Parathyroid adenoma (tissue), 2 donors: ENCODE results near the gene SPG7.
"Not testable (repeated sequence)": the region's sequence is repeated elsewhere in the genome, so short reads cannot be mapped to it uniquely, and the experiment has no call there.

ENCODE experiments used
- H2AFZ ChIP-seq: fragments of 300-600 bp; sonication (generic); one replicate; pipeline ENCODE4 v1.7.0; 2017; ENCODE audit warnings: antibody characterized with exemption, mild to moderate bottlenecking
- H3K27ac ChIP-seq: fragments of 300-600 bp; sonication (generic); one replicate; pipeline ENCODE4 v1.7.0; 2017
- H3K27me3 ChIP-seq: fragments of 300-600 bp; sonication (generic); one replicate; pipeline ENCODE4 v1.7.0; 2017; ENCODE audit warnings: low read length; ENCODE audit not compliant: control insufficient read depth, insufficient read depth
- H3K36me3 ChIP-seq: fragments of 300-600 bp; sonication (generic); one replicate; pipeline ENCODE4 v1.7.0; 2017; ENCODE audit warnings: low read length; ENCODE audit not compliant: control insufficient read depth, insufficient read depth
- H3K4me1 ChIP-seq: fragments of 300-600 bp; sonication (generic); one replicate; pipeline ENCODE4 v1.7.0; 2017; ENCODE audit warnings: control low read depth
- H3K4me2 ChIP-seq: fragments of 300-600 bp; sonication (generic); one replicate; pipeline ENCODE4 v1.7.0; 2017; ENCODE audit warnings: low read length
- H3K4me3 ChIP-seq: fragments of 300-600 bp; sonication (generic); one replicate; pipeline ENCODE4 v1.7.0; 2017; ENCODE audit warnings: low read depth, low read length
- H3K79me2 ChIP-seq: fragments of 300-600 bp; sonication (generic); one replicate; pipeline ENCODE4 v1.7.0; 2017; ENCODE audit warnings: control low read depth
- H3K9ac ChIP-seq: fragments of 300-600 bp; sonication (generic); one replicate; pipeline ENCODE4 v1.7.0; 2017; ENCODE audit warnings: mild to moderate bottlenecking
- H3K9me3 ChIP-seq: fragments of 300-600 bp; sonication (generic); one replicate; pipeline ENCODE4 v1.7.0; 2017; ENCODE audit warnings: low read length; ENCODE audit not compliant: control insufficient read depth
- CTCF ChIP-seq: fragments of 300-600 bp; sonication (generic); IDR thresholded peaks from one replicate; pipeline ENCODE4 v1.7.0; 2017; ENCODE audit warnings: antibody characterized with exemption, mild to moderate bottlenecking
- donor health status: primary hyperparathyroidism.

Gene SPG7

GRCh38 chr16:89586853-89587252 lies 78.7 kb downstream of the SPG7 start:
- no peak overlapping the region for H2AFZ ChIP-seq
- no peak overlapping the region for H3K27ac ChIP-seq
- H3K4me1 ChIP-seq = no peaks in the 10 kb centered on the region
- no peak overlapping the region for H3K4me3 ChIP-seq
- no peak overlapping the region for H3K9ac ChIP-seq
- no peaks in the 10 kb centered on the region for H3K36me3 ChIP-seq
- H3K27me3 ChIP-seq = no peaks in the 10 kb centered on the region
- no peaks in the 10 kb centered on the region for H3K79me2 ChIP-seq
- no peaks in the 10 kb centered on the region for H3K9me3 ChIP-seq
- no peak overlapping the region for H3K4me2 ChIP-seq
- no peak for TF ChIP-seq CTCF

GRCh38 chr16:89587676-89588075 lies 79.5 kb downstream of the SPG7 start:
- H2AFZ ChIP-seq, H3K27ac ChIP-seq, H3K27me3 ChIP-seq, H3K79me2 ChIP-seq, H3K9me3 ChIP-seq, H3K36me3 ChIP-seq, H3K9ac ChIP-seq, H3K4me2 ChIP-seq, H3K4me3 ChIP-seq, H3K4me1 ChIP-seq: not testable (repeated sequence)

GRCh38 chr16:89588413-89589109 lies 80.4 kb downstream of the SPG7 start:
- Histone ChIP-seq H3K9me3 (no peaks in the 10 kb centered on the region), H3K27me3 (no peaks in the 10 kb centered on the region), H3K9ac (no peak overlapping the region), H3K4me1 (no peaks in the 10 kb centered on the region), H3K36me3 (no peaks in the 10 kb centered on the region), H2AFZ (no peak overlapping the region), H3K4me2 (no peak overlapping the region), H3K79me2 (no peaks in the 10 kb centered on the region), H3K4me3 (no peak overlapping the region), H3K27ac (no peak overlapping the region)
- no peak for TF ChIP-seq CTCF

GRCh38 chr16:89589241-89589926 lies 81.2 kb downstream of the SPG7 start:
- Histone ChIP-seq H3K4me1 (no peaks in the 10 kb centered on the region), H2AFZ (no peak overlapping the region), H3K79me2 (no peaks in the 10 kb centered on the region), H3K36me3 (no peaks in the 10 kb centered on the region), H3K27ac (no peak overlapping the region), H3K4me3 (no peak overlapping the region), H3K4me2 (no peak overlapping the region), H3K9me3 (no peaks in the 10 kb centered on the region), H3K27me3 (no peaks in the 10 kb centered on the region), H3K9ac (no peak overlapping the region)
- TF ChIP-seq CTCF = no peak

- H3K4me1 ChIP-seq = no peaks in the 10 kb centered on the region
- H3K79me2 ChIP-seq = no peaks in the 10 kb centered on the region
- no peaks in the 10 kb centered on the region for H3K36me3 ChIP-seq
- no peak for TF ChIP-seq CTCF
- H2AFZ ChIP-seq = no peak overlapping the region
- H3K9ac ChIP-seq = no peak overlapping the region
- H3K4me2 ChIP-seq = no peak overlapping the region
- no peak overlapping the region for H3K4me3 ChIP-seq
- no peak overlapping the region for H3K27ac ChIP-seq
- no peaks in the 10 kb centered on the region for H3K9me3 ChIP-seq
- no peaks in the 10 kb centered on the region for H3K27me3 ChIP-seq
Observed at GRCh38 chr16:89593841-89594240, 85.6 kb downstream of the SPG7 start.
